Fibroblast of pulmonary artery (primary cell): ENCODE results near the gene DNAJB8.

Experiments used
- DNase-seq: peaks from one replicate; pipeline ENCODE4 v3.0.0-alpha.2; 2010; ENCODE audit warnings: low read depth
- H3K4me3 ChIP-seq: replicated peaks from 2 replicates; pipeline ENCODE4 v1.5.1; 2011; ENCODE audit warnings: low read depth, mild to moderate bottlenecking, control low read depth, low read length, moderate library complexity
- CTCF ChIP-seq: IDR thresholded peaks from 2 replicates; pipeline ENCODE4 v1.5.1; 2011; ENCODE audit warnings: mild to moderate bottlenecking, control low read depth, low read length, inconsistent platforms; ENCODE audit errors: missing control alignments

Gene DNAJB8

DNA sequence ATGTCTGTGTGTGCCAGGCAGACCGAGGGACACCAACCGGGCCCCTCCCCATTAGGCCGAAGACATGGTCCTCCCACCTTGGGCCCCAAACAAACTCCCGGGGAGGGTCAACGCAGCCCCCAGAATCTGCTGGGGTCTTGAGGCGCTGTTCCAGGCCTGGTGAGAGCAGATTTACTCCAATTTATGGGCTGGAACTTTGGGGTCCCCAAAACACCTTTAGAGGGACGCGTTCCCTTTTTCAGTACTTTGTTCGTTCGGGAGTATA is 23.9 kb upstream of the DNAJB8 start:
- DNase-seq = no peak
- TF ChIP-seq CTCF = no peak
- peak overlapping the region; percentile 84 for H3K4me3 ChIP-seq

DNA sequence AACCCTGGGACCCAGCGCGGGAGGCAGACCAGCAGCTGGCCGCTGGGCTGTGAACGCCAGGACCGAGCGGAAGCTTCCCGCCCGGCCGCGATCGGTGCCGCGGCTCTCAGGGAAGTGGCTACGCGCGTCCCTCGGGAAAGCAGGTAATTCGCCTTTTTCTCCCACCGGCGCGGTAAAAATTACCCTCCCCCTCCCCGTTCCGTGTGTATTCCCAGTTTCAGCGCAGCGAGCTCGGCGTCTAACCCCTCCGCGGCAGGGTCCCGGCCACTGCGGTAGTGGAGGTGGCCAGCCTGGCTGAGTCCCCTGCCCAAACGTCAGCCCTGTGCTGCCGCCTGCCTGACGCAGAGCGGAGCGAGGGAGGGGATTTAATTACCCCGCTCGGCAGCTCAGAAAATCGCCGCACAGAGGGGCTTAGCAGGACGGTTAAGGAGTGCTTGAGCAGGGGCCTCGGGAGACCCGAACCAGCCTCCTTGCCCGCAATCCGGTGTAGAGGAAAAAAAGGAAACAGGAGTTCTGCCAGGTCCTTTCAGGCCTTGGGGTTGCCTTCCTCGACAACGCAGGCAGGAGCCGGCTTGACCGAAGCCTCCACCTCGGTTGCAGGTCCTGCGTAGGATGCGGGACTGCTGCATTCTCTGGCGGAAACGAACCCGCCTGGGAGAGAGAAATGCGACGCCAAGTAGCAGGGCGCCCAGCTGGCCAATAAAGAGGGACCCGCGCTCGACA is 23.4 kb upstream of the DNAJB8 start:
- peak overlapping the region; percentile 84 for H3K4me3 ChIP-seq
- TF ChIP-seq CTCF = peak; percentile 9
- DNase-seq = peak; percentile 55

DNA sequence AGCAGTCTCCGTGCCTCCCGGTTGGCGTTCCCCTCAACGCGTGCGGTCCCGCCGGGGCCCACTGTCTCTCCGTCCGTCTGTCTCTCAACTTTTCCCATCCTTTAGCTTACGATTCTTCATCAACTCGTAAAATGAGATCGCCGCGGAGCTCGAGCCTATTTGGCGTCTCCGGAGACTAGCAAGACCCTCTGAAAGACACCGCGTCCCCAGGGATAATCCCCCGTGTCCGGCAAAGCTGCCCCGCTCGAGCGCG is 22.9 kb upstream of the DNAJB8 start:
- no peak for TF ChIP-seq CTCF
- H3K4me3 ChIP-seq = peak overlapping the region; percentile 84
- DNase-seq = no peak

DNA sequence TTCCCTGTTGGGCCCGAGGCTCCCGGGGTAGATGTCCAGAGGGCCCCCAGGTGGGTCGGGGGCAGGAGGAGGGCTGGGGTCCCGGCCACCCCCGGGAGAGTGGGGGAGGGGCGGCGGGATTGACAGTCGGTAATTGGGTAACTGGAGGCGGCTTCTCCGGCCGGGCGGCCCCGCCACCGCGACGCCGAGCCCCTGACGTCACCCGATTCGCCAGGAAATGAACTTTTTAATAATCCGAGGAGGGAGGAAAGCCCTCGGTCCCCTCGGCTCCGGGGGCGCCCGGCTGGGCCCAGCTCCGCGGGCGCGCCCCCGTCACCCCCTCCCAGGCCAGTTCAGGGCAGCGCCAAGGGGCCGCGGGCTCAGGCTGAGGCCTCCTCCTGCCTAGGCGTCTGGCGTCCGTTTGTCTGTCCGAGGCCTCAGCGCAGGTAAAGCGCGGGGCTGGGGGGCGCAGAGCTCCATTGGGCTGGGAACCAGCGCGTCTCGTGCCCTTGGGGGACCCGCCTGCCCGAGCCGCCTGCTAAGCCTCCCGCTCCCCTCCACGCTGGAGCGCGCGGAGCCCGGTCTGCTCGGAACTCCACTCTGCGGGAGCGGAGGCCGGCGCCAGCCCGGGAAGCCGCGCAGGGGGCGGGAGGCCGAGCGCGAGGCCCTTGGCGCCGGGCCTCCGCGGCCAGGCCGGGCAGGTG is 22.4 kb upstream of the DNAJB8 start:
- peak; percentile 62 for DNase-seq
- H3K4me3 ChIP-seq = peak overlapping the region; percentile 84
- TF ChIP-seq CTCF = no peak

DNA sequence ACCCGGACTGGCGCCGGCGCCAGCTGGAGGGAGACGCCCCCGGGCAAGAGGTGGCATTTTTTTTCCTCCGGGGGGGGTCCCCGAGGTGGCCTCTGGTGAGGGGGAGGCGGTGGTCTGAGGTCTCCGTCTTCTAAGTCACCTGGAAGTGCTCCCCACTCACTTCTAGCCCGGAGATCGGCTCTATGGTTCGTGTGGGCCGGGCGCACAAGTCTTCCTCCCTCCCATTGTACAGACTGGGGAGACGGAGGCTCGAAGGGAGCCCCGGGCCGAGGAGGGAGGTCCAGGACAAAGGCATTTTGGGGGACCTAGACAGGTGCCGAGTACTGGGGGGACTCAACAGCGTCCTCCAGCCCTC is 21.9 kb upstream of the DNAJB8 start:
- H3K4me3 ChIP-seq = peak overlapping the region; percentile 84
- no peak for TF ChIP-seq CTCF
- DNase-seq = no peak

GRCh38 chr3:128487813-128488635 is 21.3 kb upstream of the DNAJB8 start:
- peak; percentile 93 for DNase-seq
- H3K4me3 ChIP-seq = peak overlapping the region; percentile 84
- TF ChIP-seq CTCF = no peak
